Measurements from ENCODE around the gene NR6A1. TPM values are rescaled to one million over a fixed set of nuclear protein-coding genes. Genes with fewer than 3 reads are reported as not detected.

Gene NR6A1
- total RNA-seq, 6 donors from 2014 or later: 4.2 to 34.6 (median 8.2) TPM

- TF ChIP-seq, protein P1, sequence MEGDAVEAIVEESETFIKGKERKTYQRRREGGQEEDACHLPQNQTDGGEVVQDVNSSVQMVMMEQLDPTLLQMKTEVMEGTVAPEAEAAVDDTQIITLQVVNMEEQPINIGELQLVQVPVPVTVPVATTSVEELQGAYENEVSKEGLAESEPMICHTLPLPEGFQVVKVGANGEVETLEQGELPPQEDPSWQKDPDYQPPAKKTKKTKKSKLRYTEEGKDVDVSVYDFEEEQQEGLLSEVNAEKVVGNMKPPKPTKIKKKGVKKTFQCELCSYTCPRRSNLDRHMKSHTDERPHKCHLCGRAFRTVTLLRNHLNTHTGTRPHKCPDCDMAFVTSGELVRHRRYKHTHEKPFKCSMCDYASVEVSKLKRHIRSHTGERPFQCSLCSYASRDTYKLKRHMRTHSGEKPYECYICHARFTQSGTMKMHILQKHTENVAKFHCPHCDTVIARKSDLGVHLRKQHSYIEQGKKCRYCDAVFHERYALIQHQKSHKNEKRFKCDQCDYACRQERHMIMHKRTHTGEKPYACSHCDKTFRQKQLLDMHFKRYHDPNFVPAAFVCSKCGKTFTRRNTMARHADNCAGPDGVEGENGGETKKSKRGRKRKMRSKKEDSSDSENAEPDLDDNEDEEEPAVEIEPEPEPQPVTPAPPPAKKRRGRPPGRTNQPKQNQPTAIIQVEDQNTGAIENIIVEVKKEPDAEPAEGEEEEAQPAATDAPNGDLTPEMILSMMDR (IDR thresholded peaks at IDR 0.05): no peak
- no peak for TF ChIP-seq EP300 (IDR thresholded peaks at IDR 0.05)
- no peak for TF ChIP-seq POLR2A (IDR thresholded peaks at IDR 0.05)
- TF ChIP-seq POLR2AphosphoS5 (IDR thresholded peaks at IDR 0.05): no peak
- ATAC-seq (ENCODE audit: low FRiP score in 2 of 2) (no peak), DNase-seq (no peak)
- WGBS, 2 donors: 91 to 95% methylated on average over 5 of the region's 5 CpGs
- H3K4me3 ChIP-seq: no peak overlapping the region
- H3K4me1 ChIP-seq: no peaks in the 10 kb centered on the region
- H3K27ac ChIP-seq: no peak overlapping the region
- H3K27me3 ChIP-seq: no peaks in the 10 kb centered on the region
- H3K36me3 ChIP-seq: no peaks in the 10 kb centered on the region
- H3K9me3 ChIP-seq: no peaks in the 10 kb centered on the region
Measured at GRCh38 chr9:124699575-124699974, 71.5 kb downstream of the NR6A1 start.

GRCh38 chr9:124698265-124698664, 72.8 kb downstream of the NR6A1 start:
- ATAC-seq (ENCODE audit: low FRiP score in 2 of 2) (peak in 1 of 2 donors; percentile 64), DNase-seq (no peak)
- H3K27me3 ChIP-seq: no peaks in the 10 kb centered on the region
- H3K36me3 ChIP-seq: no peaks in the 10 kb centered on the region
- H3K9me3 ChIP-seq: no peaks in the 10 kb centered on the region
- 62 to 67% methylated on average over 6 of the region's 6 CpGs for WGBS, 2 donors
- no peak overlapping the region for H3K27ac ChIP-seq
- H3K4me3 ChIP-seq: no peak overlapping the region
- TF ChIP-seq POLR2AphosphoS5 (IDR thresholded peaks at IDR 0.05) (no peak), POLR2A (IDR thresholded peaks at IDR 0.05) (no peak)
- no peaks in the 10 kb centered on the region for H3K4me1 ChIP-seq

DNA sequence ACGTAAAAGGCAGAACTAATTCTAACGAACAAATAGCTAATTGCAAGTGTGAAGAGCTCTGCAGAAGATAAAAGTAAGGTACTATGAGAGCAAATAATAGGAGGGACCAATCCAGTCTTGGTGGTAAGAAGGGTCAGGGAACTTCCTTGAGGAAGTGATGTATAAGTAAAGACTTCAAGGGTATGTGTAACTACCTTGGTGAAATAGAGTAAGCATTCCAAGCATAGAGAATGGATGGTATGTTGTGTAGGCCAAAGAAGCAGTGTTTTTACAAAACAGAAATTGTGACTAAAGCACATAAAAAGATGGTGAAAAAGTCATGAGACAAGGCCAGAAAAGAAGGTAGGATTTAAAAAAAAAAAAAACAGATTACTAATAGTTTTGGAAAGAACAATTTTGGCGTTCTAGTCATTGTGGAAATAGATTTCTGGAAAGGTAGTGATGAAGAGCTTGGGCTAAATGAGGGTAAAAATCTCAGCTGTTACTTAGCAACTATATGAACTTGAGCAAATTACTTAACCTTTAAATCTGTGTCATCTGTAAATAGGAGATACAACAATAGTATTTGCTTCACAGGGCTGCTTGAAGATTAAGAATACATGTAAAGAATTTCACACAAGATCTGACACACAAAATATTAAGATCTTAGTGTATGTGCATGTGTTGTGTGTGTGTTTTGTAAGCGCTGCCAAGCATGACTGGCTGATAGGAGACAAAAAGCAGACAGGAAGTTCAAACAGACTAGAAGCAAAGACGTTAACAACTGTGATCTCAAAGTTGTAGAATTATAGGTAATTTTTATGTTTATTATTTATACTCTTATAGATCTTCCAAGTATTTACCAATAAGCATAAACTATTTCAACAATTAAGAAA, 73.5 kb downstream of the NR6A1 start:
- Histone ChIP-seq H3K36me3 (no peaks in the 10 kb centered on the region), H3K27ac (no peak overlapping the region), H3K9me3 (no peaks in the 10 kb centered on the region), H3K4me1 (no peaks in the 10 kb centered on the region), H3K4me3 (no peak overlapping the region), H3K27me3 (no peaks in the 10 kb centered on the region)
- ATAC-seq (ENCODE audit: low FRiP score in 2 of 2) (no peak), DNase-seq (no peak)
- 73 to 74% methylated on average over 5 of the region's 5 CpGs for WGBS, 2 donors
- TF ChIP-seq POLR2A (IDR thresholded peaks at IDR 0.05) (no peak), EP300 (IDR thresholded peaks at IDR 0.05) (no peak), POLR2AphosphoS5 (IDR thresholded peaks at IDR 0.05) (no peak)
- TF ChIP-seq, protein P1 (IDR thresholded peaks at IDR 0.05): no peak

DNA sequence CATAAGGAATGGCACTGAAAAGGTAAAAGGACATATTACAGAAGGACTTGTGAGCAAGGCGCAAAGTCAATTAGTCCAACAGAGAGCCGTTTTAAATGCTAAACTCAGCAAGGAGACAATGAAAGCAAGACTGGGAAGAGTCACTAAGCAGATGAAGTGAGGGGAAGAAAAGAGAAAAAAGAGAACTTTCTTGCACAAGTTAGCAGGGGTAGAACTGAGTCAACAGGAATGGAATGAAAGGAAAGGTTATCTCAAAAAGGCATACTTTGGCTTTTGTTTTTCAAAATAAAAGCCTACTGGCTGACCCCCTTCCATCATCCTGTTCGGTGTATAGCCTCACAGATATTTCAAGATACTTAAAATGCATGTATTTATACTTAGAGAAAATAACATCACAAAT, 75.0 kb downstream of the NR6A1 start:
- H3K9me3 ChIP-seq: no peaks in the 10 kb centered on the region
- 77 to 82% methylated on average over 3 of the region's 3 CpGs for WGBS, 2 donors
- H3K27ac ChIP-seq: no peak overlapping the region
- no peak overlapping the region for H3K4me3 ChIP-seq
- no peaks in the 10 kb centered on the region for H3K27me3 ChIP-seq
- no peaks in the 10 kb centered on the region for H3K36me3 ChIP-seq
- DNase-seq: no peak
- ATAC-seq (ENCODE audit: low FRiP score in 2 of 2): no peak
- H3K4me1 ChIP-seq: no peaks in the 10 kb centered on the region
- TF ChIP-seq EP300 (IDR thresholded peaks at IDR 0.05) (no peak), POLR2A (IDR thresholded peaks at IDR 0.05) (no peak), POLR2AphosphoS5 (IDR thresholded peaks at IDR 0.05) (no peak)
- TF ChIP-seq, protein P1 (IDR thresholded peaks at IDR 0.05): no peak

DNA sequence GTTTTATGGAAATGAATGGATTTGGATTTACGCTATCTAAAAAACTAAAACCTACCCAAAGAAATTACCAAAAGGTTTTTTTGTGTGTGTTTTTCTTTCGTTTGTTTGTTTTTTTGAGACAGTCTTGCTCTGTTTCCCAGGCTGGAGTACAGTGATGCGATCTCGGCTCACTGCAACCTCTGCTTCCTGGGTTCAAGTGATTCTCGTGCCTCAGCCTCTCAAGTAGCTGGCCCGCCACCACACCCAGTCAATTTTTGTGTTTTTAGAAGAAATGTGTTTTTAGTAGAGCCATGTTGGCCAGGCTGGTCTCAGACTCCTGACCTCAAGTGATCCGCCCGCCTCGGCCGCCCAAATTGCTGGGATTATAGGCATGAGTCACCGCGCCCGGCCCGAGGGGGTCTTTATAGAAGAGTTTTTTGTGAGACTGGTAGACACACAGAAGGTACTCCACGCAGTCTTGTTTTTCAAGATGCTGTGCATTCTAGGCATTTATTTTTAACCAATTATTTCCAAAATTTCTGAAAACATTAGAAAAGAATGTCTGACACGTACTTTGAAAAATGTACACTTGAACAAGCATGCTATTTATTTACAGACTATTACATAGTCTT, 75.7 kb downstream of the NR6A1 start:
- DNase-seq (peak in 1 of 2 donors; percentile 58), ATAC-seq (ENCODE audit: low FRiP score in 2 of 2) (no peak)
- WGBS, 2 donors: 91 to 94% methylated on average over 16 of the region's 16 CpGs
- Histone ChIP-seq H3K4me3 (no peak overlapping the region), H3K36me3 (no peaks in the 10 kb centered on the region), H3K27me3 (no peaks in the 10 kb centered on the region), H3K27ac (no peak overlapping the region), H3K4me1 (no peaks in the 10 kb centered on the region), H3K9me3 (no peaks in the 10 kb centered on the region)
- TF ChIP-seq POLR2AphosphoS5 (IDR thresholded peaks at IDR 0.05) (no peak), EP300 (IDR thresholded peaks at IDR 0.05) (no peak), POLR2A (IDR thresholded peaks at IDR 0.05) (no peak)
- TF ChIP-seq, protein P1 (IDR thresholded peaks at IDR 0.05): no peak
